HCT116 (cell line): ENCODE data around the gene CCDC3.

Experiments
- ATF3 ChIP-seq: IDR thresholded peaks from 2 replicates; pipeline ENCODE4 v1.6.1; 2012
- CBX3 ChIP-seq: IDR thresholded peaks from 2 replicates; pipeline ENCODE4 v1.6.1; 2012; ENCODE audit warnings: low read depth
- CEBPB ChIP-seq: IDR thresholded peaks from 2 replicates; pipeline ENCODE4 v1.6.1; 2012; ENCODE audit warnings: low read depth
- CTCF ChIP-seq, 3 experiments: fragments of 200-600 bp in 1 of 3; sonication (generic) in 1 of 3; IDR thresholded peaks in 2 of 3; conservative IDR thresholded peaks in 1 of 3; 2 replicates each; pipeline ENCODE4 v1.5.1; 2012 to 2017; ENCODE audit warnings: low read depth in 2 of 3, low read length in 2 of 3, antibody characterized with exemption in 1 of 3, borderline replicate concordance in 1 of 3, control low read depth in 1 of 3, mild to moderate bottlenecking in 1 of 3, mixed read lengths in 1 of 3, mixed run types in 1 of 3, moderate library complexity in 1 of 3; ENCODE audit not compliant: insufficient read depth in 1 of 3
- ELF1 ChIP-seq: IDR thresholded peaks from 2 replicates; pipeline ENCODE4 v1.6.1; 2012; ENCODE audit warnings: low read depth, borderline replicate concordance
- EZH2 ChIP-seq: fragments of 200-600 bp; sonication (generic); IDR thresholded peaks from 2 replicates; pipeline ENCODE4 v1.6.1; 2017; ENCODE audit warnings: antibody characterized with exemption, mixed run types
- EZH2phosphoT487 ChIP-seq: fragments of 200-600 bp; IDR thresholded peaks from 2 replicates; pipeline ENCODE4 v1.6.1; 2018; ENCODE audit warnings: antibody characterized with exemption, borderline replicate concordance
- POLR2A ChIP-seq: IDR thresholded peaks from 2 replicates; pipeline ENCODE4 v1.7.0; 2011; ENCODE audit warnings: borderline replicate concordance; ENCODE audit not compliant: insufficient read depth, insufficient read length; ENCODE audit errors: extremely low read depth
- POLR2AphosphoS5 ChIP-seq: IDR thresholded peaks from 2 replicates; pipeline ENCODE4 v1.6.1; 2011; ENCODE audit warnings: mild to moderate bottlenecking, low read depth, low read length, moderate library complexity
- REST ChIP-seq: IDR thresholded peaks from 2 replicates; pipeline ENCODE4 v1.6.1; 2012; ENCODE audit warnings: low read depth
- SIN3A ChIP-seq: IDR thresholded peaks from 2 replicates; pipeline ENCODE4 v1.6.1; 2012; ENCODE audit warnings: low read depth

- TF ChIP-seq POLR2AphosphoS5, result no peak
- TF ChIP-seq CEBPB, result no peak
- TF ChIP-seq CTCF (IDR thresholded peaks at IDR 0.05 in 2 of 3, conservative IDR thresholded peaks at IDR 0.05 in 1 of 3; ENCODE audit: borderline replicate concordance in 1 of 3, insufficient read depth in 1 of 3, low read depth in 2 of 3, low read length in 2 of 3), result peak; percentile 25 to 49 (median 46); a peak in 5 of 6 replicates
- TF ChIP-seq ATF3, result no peak
- no peak for TF ChIP-seq REST
- TF ChIP-seq SIN3A, result no peak
- TF ChIP-seq EZH2, result no peak
- TF ChIP-seq EZH2phosphoT487, result no peak
- TF ChIP-seq ELF1, result no peak
- TF ChIP-seq CBX3, result no peak
- no peak for TF ChIP-seq POLR2A
Measured at GRCh38 chr10:12975266-12975665, 26.2 kb downstream of the CCDC3 start.
